ENCODE results near the gene PDSS2.

DNA sequence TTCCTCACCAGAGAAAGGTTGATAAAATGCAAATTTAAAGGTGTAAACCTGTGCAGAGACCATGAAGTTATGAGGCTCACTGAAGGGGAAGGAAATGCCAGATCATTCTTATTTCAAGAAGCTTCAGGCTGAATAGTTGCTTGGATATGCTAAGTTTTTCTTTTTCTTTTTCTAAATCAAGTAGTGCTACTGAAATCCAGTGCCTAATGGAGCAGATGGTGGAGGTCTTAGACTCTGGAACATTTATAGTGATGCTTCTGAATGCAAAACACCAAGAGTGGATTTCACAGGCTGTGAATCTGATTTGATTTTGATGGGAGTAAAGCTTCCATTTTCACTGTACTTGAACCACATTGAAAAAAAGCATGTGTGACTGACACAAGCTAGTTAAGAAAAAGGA lies 192.8 kb downstream of the PDSS2 start:
- TF ChIP-seq, protein P1, sequence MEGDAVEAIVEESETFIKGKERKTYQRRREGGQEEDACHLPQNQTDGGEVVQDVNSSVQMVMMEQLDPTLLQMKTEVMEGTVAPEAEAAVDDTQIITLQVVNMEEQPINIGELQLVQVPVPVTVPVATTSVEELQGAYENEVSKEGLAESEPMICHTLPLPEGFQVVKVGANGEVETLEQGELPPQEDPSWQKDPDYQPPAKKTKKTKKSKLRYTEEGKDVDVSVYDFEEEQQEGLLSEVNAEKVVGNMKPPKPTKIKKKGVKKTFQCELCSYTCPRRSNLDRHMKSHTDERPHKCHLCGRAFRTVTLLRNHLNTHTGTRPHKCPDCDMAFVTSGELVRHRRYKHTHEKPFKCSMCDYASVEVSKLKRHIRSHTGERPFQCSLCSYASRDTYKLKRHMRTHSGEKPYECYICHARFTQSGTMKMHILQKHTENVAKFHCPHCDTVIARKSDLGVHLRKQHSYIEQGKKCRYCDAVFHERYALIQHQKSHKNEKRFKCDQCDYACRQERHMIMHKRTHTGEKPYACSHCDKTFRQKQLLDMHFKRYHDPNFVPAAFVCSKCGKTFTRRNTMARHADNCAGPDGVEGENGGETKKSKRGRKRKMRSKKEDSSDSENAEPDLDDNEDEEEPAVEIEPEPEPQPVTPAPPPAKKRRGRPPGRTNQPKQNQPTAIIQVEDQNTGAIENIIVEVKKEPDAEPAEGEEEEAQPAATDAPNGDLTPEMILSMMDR (IDR thresholded peaks at IDR 0.05): no peak
- no peak for TF ChIP-seq POLR2A (IDR thresholded peaks at IDR 0.05)
